ENCODE data around the gene MACROD2. TPM values are rescaled to one million over a fixed set of nuclear protein-coding genes. Genes with fewer than 3 reads are reported as not detected.

Gene MACROD2
- total RNA-seq, 1 experiment from 2014 or later: 1.4 TPM

DNA sequence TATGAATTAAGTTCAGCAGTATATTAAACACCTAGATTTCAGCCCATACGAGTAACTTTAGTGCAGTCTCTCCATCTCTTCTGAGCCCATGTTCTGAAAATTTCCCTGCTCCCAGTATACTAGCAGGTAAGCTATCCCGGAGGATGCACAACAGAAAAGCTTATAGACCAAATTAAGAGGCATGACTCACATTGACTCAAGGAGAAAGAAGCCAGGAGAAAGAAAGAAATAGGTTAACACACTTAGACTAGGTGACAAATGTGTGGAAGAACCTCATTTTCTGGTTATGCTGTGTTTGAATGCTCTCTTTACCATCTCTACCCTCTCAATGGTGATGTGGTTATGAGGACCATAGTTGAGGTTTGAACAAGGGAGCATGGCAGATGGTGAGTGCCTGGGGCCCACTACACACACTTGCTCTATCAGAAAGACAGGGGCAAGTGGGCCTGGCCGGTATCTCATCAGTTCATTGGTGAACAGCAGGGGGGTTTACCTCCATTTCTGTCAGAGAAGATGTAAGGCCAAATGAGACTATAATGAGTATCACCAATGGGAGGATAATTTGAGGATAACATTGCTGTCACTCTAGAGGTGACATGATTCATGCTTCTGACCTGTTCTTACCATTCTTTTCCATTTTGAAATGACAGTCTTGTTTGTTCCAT is 1244.4 kb downstream of the MACROD2 start:
- Histone ChIP-seq H3K27ac (ENCODE audit: low read depth, low read length, poor library complexity, severe bottlenecking) (no peak overlapping the region), H3K4me3 (ENCODE audit: low read depth, low read length, poor library complexity, severe bottlenecking) (no peak overlapping the region), H3K27me3 (replicated peaks; ENCODE audit: insufficient read depth, low read depth, low read length, poor library complexity) (no peaks in the 10 kb centered on the region), H3K4me1 (ENCODE audit: insufficient read depth, low read length, poor library complexity, severe bottlenecking) (no peaks in the 10 kb centered on the region), H3K36me3 (ENCODE audit: insufficient read depth, low read length, poor library complexity, severe bottlenecking) (no peaks in the 10 kb centered on the region), H3K9me3 (ENCODE audit: low read depth, low read length, poor library complexity, severe bottlenecking) (no peaks in the 10 kb centered on the region)
- POLR2A ChIA-PET (ENCODE audit: low non-redundant PET): no interaction called here
- intact Hi-C loops (cut with micrococcal nuclease; ENCODE audit: unreplicated experiment): loop anchor here (5.0 kb wide), 1 partner anchor 902 kb away; the partner anchor contains the start of gene FLRT3
- no peak for DNase-seq (ENCODE audit: low spot score)
- no peak for TF ChIP-seq EZH2 (IDR thresholded peaks at IDR 0.05; ENCODE audit: borderline replicate concordance, low read depth, low read length, poor library complexity, severe bottlenecking)
- TF ChIP-seq, protein P1, sequence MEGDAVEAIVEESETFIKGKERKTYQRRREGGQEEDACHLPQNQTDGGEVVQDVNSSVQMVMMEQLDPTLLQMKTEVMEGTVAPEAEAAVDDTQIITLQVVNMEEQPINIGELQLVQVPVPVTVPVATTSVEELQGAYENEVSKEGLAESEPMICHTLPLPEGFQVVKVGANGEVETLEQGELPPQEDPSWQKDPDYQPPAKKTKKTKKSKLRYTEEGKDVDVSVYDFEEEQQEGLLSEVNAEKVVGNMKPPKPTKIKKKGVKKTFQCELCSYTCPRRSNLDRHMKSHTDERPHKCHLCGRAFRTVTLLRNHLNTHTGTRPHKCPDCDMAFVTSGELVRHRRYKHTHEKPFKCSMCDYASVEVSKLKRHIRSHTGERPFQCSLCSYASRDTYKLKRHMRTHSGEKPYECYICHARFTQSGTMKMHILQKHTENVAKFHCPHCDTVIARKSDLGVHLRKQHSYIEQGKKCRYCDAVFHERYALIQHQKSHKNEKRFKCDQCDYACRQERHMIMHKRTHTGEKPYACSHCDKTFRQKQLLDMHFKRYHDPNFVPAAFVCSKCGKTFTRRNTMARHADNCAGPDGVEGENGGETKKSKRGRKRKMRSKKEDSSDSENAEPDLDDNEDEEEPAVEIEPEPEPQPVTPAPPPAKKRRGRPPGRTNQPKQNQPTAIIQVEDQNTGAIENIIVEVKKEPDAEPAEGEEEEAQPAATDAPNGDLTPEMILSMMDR (conservative IDR thresholded peaks at IDR 0.05; ENCODE audit: low read depth, low read length): no peak
- no TSS peak for BruUV-seq (replicated peaks)
- CTCF ChIA-PET: no interaction called here

DNA sequence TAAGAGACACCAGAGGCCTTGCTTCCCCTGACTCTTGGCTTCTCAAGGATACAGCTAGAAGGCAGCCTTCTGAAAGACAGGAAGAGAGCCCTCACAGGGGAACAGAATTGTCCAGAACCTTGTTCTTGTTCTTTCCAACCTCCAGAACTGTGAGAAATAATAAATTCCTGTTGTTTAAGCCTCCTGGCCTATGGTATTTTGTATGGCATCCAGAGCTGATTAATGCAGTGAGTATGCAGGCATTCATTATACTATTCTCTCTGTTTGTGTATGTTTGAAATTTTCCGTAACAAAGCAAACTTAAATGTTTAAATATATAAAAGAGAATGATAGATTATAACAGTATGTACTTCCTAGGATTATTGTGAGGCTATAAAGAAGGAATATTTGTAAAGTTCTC is 1245.5 kb downstream of the MACROD2 start:
- H3K27ac ChIP-seq (ENCODE audit: low read depth, low read length, poor library complexity, severe bottlenecking): no peak overlapping the region
- no peaks in the 10 kb centered on the region for H3K27me3 ChIP-seq (replicated peaks; ENCODE audit: insufficient read depth, low read depth, low read length, poor library complexity)
- BruUV-seq (replicated peaks): no TSS peak
- H3K9me3 ChIP-seq (ENCODE audit: low read depth, low read length, poor library complexity, severe bottlenecking): no peaks in the 10 kb centered on the region
- no peak for DNase-seq (ENCODE audit: low spot score)
- H3K4me1 ChIP-seq (ENCODE audit: insufficient read depth, low read length, poor library complexity, severe bottlenecking): no peaks in the 10 kb centered on the region
- TF ChIP-seq, protein P1 (conservative IDR thresholded peaks at IDR 0.05; ENCODE audit: low read depth, low read length): no peak
- no peak for TF ChIP-seq EZH2 (IDR thresholded peaks at IDR 0.05; ENCODE audit: borderline replicate concordance, low read depth, low read length, poor library complexity, severe bottlenecking)
- ChIA-PET POLR2A (ENCODE audit: low non-redundant PET) (no interaction called here), CTCF (no interaction called here)
- intact Hi-C loops (cut with micrococcal nuclease; ENCODE audit: unreplicated experiment): no loop called here
- H3K4me3 ChIP-seq (ENCODE audit: low read depth, low read length, poor library complexity, severe bottlenecking): no peak overlapping the region
- H3K36me3 ChIP-seq (ENCODE audit: insufficient read depth, low read length, poor library complexity, severe bottlenecking): no peaks in the 10 kb centered on the region

DNA sequence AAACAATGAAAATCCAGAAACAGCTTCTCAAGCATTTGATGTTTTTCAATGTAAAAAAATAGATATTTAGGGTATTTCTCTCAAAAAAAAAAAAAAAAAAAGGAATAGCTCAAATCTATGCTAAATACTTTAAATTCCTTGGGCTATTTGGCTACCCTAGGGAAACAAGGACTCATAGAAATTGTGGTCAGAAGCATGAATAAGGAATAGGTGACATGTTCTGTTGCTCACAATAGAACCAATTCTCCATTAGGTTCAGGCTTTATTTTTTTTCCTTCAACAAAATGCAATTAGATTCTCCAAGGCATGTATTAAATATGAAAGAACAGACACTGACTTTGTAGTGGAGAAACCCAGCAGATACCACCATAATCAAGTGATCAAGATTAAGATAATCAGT is 1246.4 kb downstream of the MACROD2 start:
- Histone ChIP-seq H3K4me1 (ENCODE audit: insufficient read depth, low read length, poor library complexity, severe bottlenecking) (no peaks in the 10 kb centered on the region), H3K36me3 (ENCODE audit: insufficient read depth, low read length, poor library complexity, severe bottlenecking) (no peaks in the 10 kb centered on the region), H3K27ac (ENCODE audit: low read depth, low read length, poor library complexity, severe bottlenecking) (no peak overlapping the region), H3K4me3 (ENCODE audit: low read depth, low read length, poor library complexity, severe bottlenecking) (no peak overlapping the region), H3K9me3 (ENCODE audit: low read depth, low read length, poor library complexity, severe bottlenecking) (no peaks in the 10 kb centered on the region), H3K27me3 (replicated peaks; ENCODE audit: insufficient read depth, low read depth, low read length, poor library complexity) (no peaks in the 10 kb centered on the region)
- DNase-seq (ENCODE audit: low spot score): no peak
- CTCF ChIA-PET: no interaction called here
- POLR2A ChIA-PET (ENCODE audit: low non-redundant PET): no interaction called here
- intact Hi-C loops (cut with micrococcal nuclease; ENCODE audit: unreplicated experiment): no loop called here
- BruUV-seq (replicated peaks): no TSS peak
- TF ChIP-seq, protein P1 (conservative IDR thresholded peaks at IDR 0.05; ENCODE audit: low read depth, low read length): no peak
- no peak for TF ChIP-seq EZH2 (IDR thresholded peaks at IDR 0.05; ENCODE audit: borderline replicate concordance, low read depth, low read length, poor library complexity, severe bottlenecking)
